Parathyroid adenoma (tissue), 2 donors: ENCODE data around the gene ZSCAN25.

Experiments used
- H2AFZ ChIP-seq: fragments of 300-600 bp; sonication (generic); one replicate; pipeline ENCODE4 v1.7.0; 2017; ENCODE audit warnings: antibody characterized with exemption, mild to moderate bottlenecking
- H3K27ac ChIP-seq: fragments of 300-600 bp; sonication (generic); one replicate; pipeline ENCODE4 v1.7.0; 2017
- H3K27me3 ChIP-seq: fragments of 300-600 bp; sonication (generic); one replicate; pipeline ENCODE4 v1.7.0; 2017; ENCODE audit warnings: low read length; ENCODE audit not compliant: control insufficient read depth, insufficient read depth
- H3K36me3 ChIP-seq: fragments of 300-600 bp; sonication (generic); one replicate; pipeline ENCODE4 v1.7.0; 2017; ENCODE audit warnings: low read length; ENCODE audit not compliant: control insufficient read depth, insufficient read depth
- H3K4me1 ChIP-seq: fragments of 300-600 bp; sonication (generic); one replicate; pipeline ENCODE4 v1.7.0; 2017; ENCODE audit warnings: control low read depth
- H3K4me2 ChIP-seq: fragments of 300-600 bp; sonication (generic); one replicate; pipeline ENCODE4 v1.7.0; 2017; ENCODE audit warnings: low read length
- H3K4me3 ChIP-seq: fragments of 300-600 bp; sonication (generic); one replicate; pipeline ENCODE4 v1.7.0; 2017; ENCODE audit warnings: low read depth, low read length
- H3K79me2 ChIP-seq: fragments of 300-600 bp; sonication (generic); one replicate; pipeline ENCODE4 v1.7.0; 2017; ENCODE audit warnings: control low read depth
- H3K9ac ChIP-seq: fragments of 300-600 bp; sonication (generic); one replicate; pipeline ENCODE4 v1.7.0; 2017; ENCODE audit warnings: mild to moderate bottlenecking
- H3K9me3 ChIP-seq: fragments of 300-600 bp; sonication (generic); one replicate; pipeline ENCODE4 v1.7.0; 2017; ENCODE audit warnings: low read length; ENCODE audit not compliant: control insufficient read depth
- TF ChIP-seq, protein P1 (sequence below): fragments of 300-600 bp; sonication (generic); IDR thresholded peaks from one replicate; pipeline ENCODE4 v1.7.0; 2017; ENCODE audit warnings: antibody characterized with exemption, mild to moderate bottlenecking
- donor health status: primary hyperparathyroidism.

Gene ZSCAN25

DNA sequence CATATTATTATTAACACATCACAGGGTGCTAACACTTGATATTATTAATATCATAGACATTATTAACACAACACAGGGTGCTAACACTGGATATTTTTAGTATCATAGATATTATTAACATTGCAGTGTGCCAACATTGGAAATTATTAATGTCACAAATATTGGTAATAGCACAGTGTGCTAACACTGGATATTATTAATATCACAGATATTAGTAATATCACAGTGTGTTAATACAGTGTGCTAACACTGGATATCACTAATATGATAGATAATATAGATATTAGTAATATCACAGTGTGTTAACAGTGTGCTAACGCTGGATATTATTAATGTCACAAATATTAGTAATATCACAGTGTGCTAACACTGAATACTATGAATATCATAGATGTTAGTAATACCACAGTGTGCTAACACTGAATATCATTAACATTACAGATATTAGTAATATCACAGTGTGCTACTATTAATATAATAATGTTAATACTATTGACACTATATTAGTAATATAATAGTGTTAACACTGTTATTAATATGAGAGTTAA, 20.3 kb upstream of the ZSCAN25 start:
- Histone ChIP-seq H3K27me3 (no peaks in the 10 kb centered on the region), H3K79me2 (no peaks in the 10 kb centered on the region), H2AFZ (no peak overlapping the region), H3K9ac (no peak overlapping the region), H3K4me3 (no peak overlapping the region), H3K4me2 (no peak overlapping the region), H3K9me3 (no peaks in the 10 kb centered on the region), H3K4me1 (no peaks in the 10 kb centered on the region), H3K36me3 (no peaks in the 10 kb centered on the region), H3K27ac (no peak overlapping the region)
- TF ChIP-seq, protein P1, sequence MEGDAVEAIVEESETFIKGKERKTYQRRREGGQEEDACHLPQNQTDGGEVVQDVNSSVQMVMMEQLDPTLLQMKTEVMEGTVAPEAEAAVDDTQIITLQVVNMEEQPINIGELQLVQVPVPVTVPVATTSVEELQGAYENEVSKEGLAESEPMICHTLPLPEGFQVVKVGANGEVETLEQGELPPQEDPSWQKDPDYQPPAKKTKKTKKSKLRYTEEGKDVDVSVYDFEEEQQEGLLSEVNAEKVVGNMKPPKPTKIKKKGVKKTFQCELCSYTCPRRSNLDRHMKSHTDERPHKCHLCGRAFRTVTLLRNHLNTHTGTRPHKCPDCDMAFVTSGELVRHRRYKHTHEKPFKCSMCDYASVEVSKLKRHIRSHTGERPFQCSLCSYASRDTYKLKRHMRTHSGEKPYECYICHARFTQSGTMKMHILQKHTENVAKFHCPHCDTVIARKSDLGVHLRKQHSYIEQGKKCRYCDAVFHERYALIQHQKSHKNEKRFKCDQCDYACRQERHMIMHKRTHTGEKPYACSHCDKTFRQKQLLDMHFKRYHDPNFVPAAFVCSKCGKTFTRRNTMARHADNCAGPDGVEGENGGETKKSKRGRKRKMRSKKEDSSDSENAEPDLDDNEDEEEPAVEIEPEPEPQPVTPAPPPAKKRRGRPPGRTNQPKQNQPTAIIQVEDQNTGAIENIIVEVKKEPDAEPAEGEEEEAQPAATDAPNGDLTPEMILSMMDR: no peak

DNA sequence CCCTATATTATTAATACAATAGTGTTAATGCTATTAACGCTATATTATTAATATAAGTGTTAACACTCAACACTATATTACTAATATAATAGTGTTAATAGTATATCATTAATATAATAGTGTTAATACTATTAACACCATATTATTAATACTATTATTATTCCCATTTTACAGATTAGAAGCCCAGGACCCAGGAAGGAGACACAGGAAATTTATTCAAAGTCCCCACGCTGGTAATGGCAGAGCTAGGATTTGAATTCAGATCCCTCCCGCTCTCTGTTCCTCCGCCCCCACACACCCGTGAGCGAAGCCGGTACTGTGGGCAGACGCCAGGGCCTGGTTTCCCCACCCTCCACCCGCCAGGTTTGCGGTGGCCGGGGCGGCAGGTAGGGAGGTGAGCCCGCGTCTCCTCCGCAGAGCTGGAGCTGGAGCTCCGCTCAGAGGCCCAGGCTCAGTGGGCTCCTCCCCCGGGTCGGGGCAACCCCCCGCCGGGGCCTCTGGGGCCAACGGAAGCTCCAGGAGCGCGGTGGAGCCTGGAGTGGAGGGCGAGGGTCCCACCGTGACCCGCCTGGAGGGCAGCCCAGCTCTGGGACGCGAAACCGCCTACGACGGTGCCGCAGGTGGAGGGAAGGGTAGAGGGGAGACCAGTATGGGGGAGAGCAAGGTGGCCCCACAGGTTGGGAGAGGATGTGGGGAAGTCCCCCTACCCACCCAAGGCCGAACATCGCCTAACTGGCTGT, 18.8 kb upstream of the ZSCAN25 start, which contains the start of gene TMEM225B:
TMEM225B (plus strand) TSS at position 506 of the 740 bp plus-strand sequence. CDS start 6,122 bp downstream, outside the sequence.
- H3K27me3 ChIP-seq: no peaks in the 10 kb centered on the region
- H3K4me1 ChIP-seq: no peaks in the 10 kb centered on the region
- no peaks in the 10 kb centered on the region for H3K79me2 ChIP-seq
- no peak within 1 kb of the TSS for H3K9ac ChIP-seq
- no peak within 1 kb of the TSS for H2AFZ ChIP-seq
- H3K36me3 ChIP-seq: no peaks in the 10 kb centered on the region
- H3K4me3 ChIP-seq: no peak within 1 kb of the TSS
- H3K27ac ChIP-seq: no peak within 1 kb of the TSS
- H3K9me3 ChIP-seq: no peaks in the 10 kb centered on the region
- H3K4me2 ChIP-seq: no peak within 1 kb of the TSS
- TF ChIP-seq, protein P1: no peak

DNA sequence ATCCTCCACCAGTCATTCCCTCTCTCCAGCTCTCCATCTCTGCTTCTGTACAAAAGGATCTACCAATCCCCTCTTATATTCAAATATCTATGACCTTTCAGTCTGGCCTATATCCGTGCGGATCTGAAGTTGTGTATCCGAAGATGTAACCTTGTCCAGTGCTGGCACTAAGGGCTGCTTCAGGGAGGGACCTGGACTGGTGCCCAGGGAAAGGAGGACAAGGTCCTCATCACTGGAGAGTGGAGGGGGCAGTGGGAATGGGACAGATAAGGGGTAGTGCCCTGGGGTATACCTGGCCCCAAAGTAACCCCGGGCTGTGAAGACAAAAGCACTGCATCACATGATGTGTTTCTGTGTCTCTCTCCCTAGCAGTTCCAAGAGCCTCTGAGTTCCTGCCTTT, 16.9 kb upstream of the ZSCAN25 start:
- TF ChIP-seq, protein P1: no peak

DNA sequence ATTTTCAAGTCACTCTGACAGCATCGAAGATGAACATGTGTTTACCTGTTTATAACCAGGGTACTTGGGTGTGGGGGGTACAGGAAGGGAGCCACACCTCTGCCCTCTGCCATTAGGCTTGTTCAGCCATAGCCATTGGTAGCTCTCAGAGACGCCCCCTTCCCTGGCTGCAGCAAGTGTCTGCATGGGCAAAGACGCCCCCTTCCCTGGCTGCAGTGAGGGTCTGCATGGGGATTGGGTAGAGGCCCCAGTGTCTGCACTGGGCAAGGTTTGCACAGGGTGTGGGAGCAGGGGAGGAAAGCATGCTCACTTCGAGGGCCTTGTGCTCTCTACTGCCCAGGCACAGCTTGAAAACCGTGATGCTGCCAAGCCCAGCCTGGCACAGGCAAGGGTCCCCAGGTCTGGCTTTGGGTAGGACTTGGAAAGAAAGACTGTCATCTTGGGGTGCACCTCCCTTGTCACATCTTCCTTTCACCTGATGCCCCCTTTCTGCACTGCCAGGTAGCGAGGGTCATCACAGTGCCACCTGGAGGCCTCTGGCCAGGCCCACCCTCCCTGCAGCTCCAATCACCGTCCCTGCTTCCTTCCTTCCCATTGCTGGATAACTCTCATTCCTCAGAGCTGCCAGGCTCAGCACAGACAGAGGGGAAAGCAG, 15.0 kb upstream of the ZSCAN25 start:
- Histone ChIP-seq H3K79me2 (no peaks in the 10 kb centered on the region), H2AFZ (no peak overlapping the region), H3K36me3 (no peaks in the 10 kb centered on the region), H3K4me1 (no peaks in the 10 kb centered on the region), H3K9ac (no peak overlapping the region), H3K4me3 (no peak overlapping the region), H3K27me3 (no peaks in the 10 kb centered on the region), H3K27ac (no peak overlapping the region), H3K9me3 (no peaks in the 10 kb centered on the region), H3K4me2 (no peak overlapping the region)
- TF ChIP-seq, protein P1: no peak

More for the DNA sequence above, 16.9 kb upstream of the ZSCAN25 start:
- Histone ChIP-seq H3K4me1 (no peaks in the 10 kb centered on the region), H3K9ac (no peak overlapping the region), H3K4me3 (no peak overlapping the region), H3K4me2 (no peak overlapping the region), H3K27ac (no peak overlapping the region), H3K36me3 (no peaks in the 10 kb centered on the region), H3K27me3 (no peaks in the 10 kb centered on the region), H3K79me2 (no peaks in the 10 kb centered on the region), H2AFZ (no peak overlapping the region), H3K9me3 (no peaks in the 10 kb centered on the region)
